Measurements from ENCODE around the gene CCND3. TPM values are rescaled to one million over a fixed set of nuclear protein-coding genes. Genes with fewer than 3 reads are reported as not detected.

CCND3 gene
- total and polyA plus RNA-seq, 2 of the 13 experiments (the other 11 are each of a cell fraction or from before 2014, with no cell fraction given), result 4.3 to 7.2 TPM

DNA sequence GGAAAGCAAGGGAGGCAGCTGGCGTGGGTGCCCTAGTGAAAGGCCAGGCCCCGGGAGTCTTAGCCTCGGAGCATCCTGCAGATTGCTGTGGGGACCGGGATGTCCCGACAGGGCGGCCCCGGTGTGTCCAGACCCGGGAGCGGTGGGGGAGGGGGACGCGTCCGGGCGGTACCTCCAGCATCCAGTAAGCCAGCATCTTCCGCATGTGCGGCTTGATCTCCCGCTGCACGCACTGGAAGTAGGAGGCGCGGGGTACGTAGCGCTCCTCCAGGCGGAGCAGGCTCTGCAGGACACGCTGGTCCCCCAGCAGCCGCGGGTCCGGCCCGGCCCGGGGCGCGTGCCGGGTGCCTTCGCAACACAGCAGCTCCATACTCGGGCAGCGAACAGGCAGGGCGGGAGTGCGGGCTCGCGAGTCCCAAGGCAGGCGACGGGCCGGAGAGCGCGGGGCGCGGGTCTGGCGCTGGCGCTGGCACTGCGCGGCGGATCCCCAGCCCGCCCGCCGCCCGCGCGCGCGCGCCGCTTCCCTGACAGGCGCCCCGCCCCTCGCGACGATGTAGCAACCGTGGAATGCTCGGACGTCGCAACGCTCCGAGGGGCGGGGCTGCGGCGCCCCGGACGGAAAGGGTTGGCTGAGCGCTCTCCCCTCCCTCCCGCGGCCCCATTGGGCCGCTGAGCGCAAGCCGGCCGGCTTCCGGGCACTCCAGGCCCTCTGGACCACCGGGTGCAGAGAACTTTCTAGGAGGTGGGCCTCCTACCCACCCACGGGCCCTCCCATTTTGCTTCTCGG, at the start of gene CCND3 (continued):
- TF ChIP-seq, protein P1, sequence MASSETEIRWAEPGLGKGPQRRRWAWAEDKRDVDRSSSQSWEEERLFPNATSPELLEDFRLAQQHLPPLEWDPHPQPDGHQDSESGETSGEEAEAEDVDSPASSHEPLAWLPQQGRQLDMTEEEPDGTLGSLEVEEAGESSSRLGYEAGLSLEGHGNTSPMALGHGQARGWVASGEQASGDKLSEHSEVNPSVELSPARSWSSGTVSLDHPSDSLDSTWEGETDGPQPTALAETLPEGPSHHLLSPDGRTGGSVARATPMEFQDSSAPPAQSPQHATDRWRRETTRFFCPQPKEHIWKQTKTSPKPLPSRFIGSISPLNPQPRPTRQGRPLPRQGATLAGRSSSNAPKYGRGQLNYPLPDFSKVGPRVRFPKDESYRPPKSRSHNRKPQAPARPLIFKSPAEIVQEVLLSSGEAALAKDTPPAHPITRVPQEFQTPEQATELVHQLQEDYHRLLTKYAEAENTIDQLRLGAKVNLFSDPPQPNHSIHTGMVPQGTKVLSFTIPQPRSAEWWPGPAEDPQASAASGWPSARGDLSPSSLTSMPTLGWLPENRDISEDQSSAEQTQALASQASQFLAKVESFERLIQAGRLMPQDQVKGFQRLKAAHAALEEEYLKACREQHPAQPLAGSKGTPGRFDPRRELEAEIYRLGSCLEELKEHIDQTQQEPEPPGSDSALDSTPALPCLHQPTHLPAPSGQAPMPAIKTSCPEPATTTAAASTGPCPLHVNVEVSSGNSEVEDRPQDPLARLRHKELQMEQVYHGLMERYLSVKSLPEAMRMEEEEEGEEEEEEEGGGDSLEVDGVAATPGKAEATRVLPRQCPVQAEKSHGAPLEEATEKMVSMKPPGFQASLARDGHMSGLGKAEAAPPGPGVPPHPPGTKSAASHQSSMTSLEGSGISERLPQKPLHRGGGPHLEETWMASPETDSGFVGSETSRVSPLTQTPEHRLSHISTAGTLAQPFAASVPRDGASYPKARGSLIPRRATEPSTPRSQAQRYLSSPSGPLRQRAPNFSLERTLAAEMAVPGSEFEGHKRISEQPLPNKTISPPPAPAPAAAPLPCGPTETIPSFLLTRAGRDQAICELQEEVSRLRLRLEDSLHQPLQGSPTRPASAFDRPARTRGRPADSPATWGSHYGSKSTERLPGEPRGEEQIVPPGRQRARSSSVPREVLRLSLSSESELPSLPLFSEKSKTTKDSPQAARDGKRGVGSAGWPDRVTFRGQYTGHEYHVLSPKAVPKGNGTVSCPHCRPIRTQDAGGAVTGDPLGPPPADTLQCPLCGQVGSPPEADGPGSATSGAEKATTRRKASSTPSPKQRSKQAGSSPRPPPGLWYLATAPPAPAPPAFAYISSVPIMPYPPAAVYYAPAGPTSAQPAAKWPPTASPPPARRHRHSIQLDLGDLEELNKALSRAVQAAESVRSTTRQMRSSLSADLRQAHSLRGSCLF (CRISPR knock-in tag; IDR thresholded peaks at IDR 0.05; ENCODE audit: borderline replicate concordance), result no peak
- TF ChIP-seq, protein P2, sequence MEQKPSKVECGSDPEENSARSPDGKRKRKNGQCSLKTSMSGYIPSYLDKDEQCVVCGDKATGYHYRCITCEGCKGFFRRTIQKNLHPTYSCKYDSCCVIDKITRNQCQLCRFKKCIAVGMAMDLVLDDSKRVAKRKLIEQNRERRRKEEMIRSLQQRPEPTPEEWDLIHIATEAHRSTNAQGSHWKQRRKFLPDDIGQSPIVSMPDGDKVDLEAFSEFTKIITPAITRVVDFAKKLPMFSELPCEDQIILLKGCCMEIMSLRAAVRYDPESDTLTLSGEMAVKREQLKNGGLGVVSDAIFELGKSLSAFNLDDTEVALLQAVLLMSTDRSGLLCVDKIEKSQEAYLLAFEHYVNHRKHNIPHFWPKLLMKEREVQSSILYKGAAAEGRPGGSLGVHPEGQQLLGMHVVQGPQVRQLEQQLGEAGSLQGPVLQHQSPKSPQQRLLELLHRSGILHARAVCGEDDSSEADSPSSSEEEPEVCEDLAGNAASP (CRISPR knock-in tag; IDR thresholded peaks at IDR 0.05; ENCODE audit: borderline replicate concordance), result no peak; the same call in 1 of the 2 replicates
- TF ChIP-seq, protein P3, sequence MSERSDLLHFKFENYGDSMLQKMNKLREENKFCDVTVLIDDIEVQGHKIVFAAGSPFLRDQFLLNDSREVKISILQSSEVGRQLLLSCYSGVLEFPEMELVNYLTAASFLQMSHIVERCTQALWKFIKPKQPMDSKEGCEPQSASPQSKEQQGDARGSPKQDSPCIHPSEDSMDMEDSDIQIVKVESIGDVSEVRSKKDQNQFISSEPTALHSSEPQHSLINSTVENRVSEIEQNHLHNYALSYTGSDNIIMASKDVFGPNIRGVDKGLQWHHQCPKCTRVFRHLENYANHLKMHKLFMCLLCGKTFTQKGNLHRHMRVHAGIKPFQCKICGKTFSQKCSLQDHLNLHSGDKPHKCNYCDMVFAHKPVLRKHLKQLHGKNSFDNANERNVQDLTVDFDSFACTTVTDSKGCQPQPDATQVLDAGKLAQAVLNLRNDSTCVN (CRISPR knock-in tag; IDR thresholded peaks at IDR 0.05; ENCODE audit: borderline replicate concordance), result no peak; the same call in 1 of the 2 replicates
- no peak for TF ChIP-seq PBX3 (CRISPR knock-in tag; IDR thresholded peaks at IDR 0.05; ENCODE audit: borderline replicate concordance)
- TF ChIP-seq KLF12 (CRISPR knock-in tag; IDR thresholded peaks at IDR 0.05; ENCODE audit: borderline replicate concordance), result peak; percentile 49
- TF ChIP-seq ZNF557 (CRISPR knock-in tag; IDR thresholded peaks at IDR 0.05), result 0 out of 2 replicates have a peak, but pooled peaks have one; percentile 52
- TF ChIP-seq, protein P4, sequence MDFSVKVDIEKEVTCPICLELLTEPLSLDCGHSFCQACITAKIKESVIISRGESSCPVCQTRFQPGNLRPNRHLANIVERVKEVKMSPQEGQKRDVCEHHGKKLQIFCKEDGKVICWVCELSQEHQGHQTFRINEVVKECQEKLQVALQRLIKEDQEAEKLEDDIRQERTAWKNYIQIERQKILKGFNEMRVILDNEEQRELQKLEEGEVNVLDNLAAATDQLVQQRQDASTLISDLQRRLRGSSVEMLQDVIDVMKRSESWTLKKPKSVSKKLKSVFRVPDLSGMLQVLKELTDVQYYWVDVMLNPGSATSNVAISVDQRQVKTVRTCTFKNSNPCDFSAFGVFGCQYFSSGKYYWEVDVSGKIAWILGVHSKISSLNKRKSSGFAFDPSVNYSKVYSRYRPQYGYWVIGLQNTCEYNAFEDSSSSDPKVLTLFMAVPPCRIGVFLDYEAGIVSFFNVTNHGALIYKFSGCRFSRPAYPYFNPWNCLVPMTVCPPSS (IDR thresholded peaks at IDR 0.05), result no peak
- TF ChIP-seq ZNF674 (CRISPR knock-in tag; IDR thresholded peaks at IDR 0.05; ENCODE audit: low read depth), result no peak
- TF ChIP-seq GATAD2A (CRISPR knock-in tag; IDR thresholded peaks at IDR 0.05), result peak; percentile 16; the same call in 1 of the 2 replicates
- peak; percentile 48 for TF ChIP-seq YY1 (IDR thresholded peaks at IDR 0.05; ENCODE audit: insufficient read depth, insufficient replicate concordance, low read depth, low read length)
- 0 out of 2 replicates have a peak, but pooled peaks have one; percentile 83 for TF ChIP-seq PAX8 (CRISPR knock-in tag; IDR thresholded peaks at IDR 0.05; ENCODE audit: borderline replicate concordance)
- peak; percentile 64 for TF ChIP-seq HOXA3 (CRISPR knock-in tag; IDR thresholded peaks at IDR 0.05)
- TF ChIP-seq SRSF4 (IDR thresholded peaks at IDR 0.05; ENCODE audit: low read depth, low read length, poor library complexity, severe bottlenecking), result no peak
- no peak for TF ChIP-seq NFKBIZ (CRISPR knock-in tag; IDR thresholded peaks at IDR 0.05)
- TF ChIP-seq, protein P5, sequence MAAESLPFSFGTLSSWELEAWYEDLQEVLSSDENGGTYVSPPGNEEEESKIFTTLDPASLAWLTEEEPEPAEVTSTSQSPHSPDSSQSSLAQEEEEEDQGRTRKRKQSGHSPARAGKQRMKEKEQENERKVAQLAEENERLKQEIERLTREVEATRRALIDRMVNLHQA (CRISPR knock-in tag; IDR thresholded peaks at IDR 0.05), result no peak
- peak; percentile 71; the same call in 1 of the 2 replicates for TF ChIP-seq SMAD3 (CRISPR knock-in tag; IDR thresholded peaks at IDR 0.05)
